Measurements from ENCODE around the gene TP53I13. TPM values are rescaled to one million over a fixed set of nuclear protein-coding genes. Genes with fewer than 3 reads are reported as not detected.

The TP53I13 gene
- total and polyA plus RNA-seq, 2 of the 13 experiments (the other 11 are each of a cell fraction or from before 2014, with no cell fraction given): 16.9 to 25.7 TPM

GRCh38 chr17:29574732-29575510 lies 6.4 kb downstream of the TP53I13 start (continued):
- no peak for TF ChIP-seq E2F2 (CRISPR knock-in tag; IDR thresholded peaks at IDR 0.05; ENCODE audit: borderline replicate concordance)
- TF ChIP-seq ZNF367 (CRISPR knock-in tag; IDR thresholded peaks at IDR 0.05; ENCODE audit: borderline replicate concordance): no peak
- TF ChIP-seq ZNF703 (CRISPR knock-in tag; IDR thresholded peaks at IDR 0.05; ENCODE audit: borderline replicate concordance): no peak
- no peak for TF ChIP-seq ZNF605 (CRISPR knock-in tag; IDR thresholded peaks at IDR 0.05)
- peak; percentile 93 for TF ChIP-seq SALL1 (CRISPR knock-in tag; IDR thresholded peaks at IDR 0.05)
- no peak for TF ChIP-seq MIER2 (CRISPR knock-in tag; IDR thresholded peaks at IDR 0.05)
- peak; percentile 34; the same call in 1 of the 2 replicates for TF ChIP-seq ZBTB37 (CRISPR knock-in tag; IDR thresholded peaks at IDR 0.05)
- peak; percentile 92; the same call in 1 of the 2 replicates for TF ChIP-seq ZNF546 (CRISPR knock-in tag; conservative IDR thresholded peaks at IDR 0.05)
- TF ChIP-seq, protein P1, sequence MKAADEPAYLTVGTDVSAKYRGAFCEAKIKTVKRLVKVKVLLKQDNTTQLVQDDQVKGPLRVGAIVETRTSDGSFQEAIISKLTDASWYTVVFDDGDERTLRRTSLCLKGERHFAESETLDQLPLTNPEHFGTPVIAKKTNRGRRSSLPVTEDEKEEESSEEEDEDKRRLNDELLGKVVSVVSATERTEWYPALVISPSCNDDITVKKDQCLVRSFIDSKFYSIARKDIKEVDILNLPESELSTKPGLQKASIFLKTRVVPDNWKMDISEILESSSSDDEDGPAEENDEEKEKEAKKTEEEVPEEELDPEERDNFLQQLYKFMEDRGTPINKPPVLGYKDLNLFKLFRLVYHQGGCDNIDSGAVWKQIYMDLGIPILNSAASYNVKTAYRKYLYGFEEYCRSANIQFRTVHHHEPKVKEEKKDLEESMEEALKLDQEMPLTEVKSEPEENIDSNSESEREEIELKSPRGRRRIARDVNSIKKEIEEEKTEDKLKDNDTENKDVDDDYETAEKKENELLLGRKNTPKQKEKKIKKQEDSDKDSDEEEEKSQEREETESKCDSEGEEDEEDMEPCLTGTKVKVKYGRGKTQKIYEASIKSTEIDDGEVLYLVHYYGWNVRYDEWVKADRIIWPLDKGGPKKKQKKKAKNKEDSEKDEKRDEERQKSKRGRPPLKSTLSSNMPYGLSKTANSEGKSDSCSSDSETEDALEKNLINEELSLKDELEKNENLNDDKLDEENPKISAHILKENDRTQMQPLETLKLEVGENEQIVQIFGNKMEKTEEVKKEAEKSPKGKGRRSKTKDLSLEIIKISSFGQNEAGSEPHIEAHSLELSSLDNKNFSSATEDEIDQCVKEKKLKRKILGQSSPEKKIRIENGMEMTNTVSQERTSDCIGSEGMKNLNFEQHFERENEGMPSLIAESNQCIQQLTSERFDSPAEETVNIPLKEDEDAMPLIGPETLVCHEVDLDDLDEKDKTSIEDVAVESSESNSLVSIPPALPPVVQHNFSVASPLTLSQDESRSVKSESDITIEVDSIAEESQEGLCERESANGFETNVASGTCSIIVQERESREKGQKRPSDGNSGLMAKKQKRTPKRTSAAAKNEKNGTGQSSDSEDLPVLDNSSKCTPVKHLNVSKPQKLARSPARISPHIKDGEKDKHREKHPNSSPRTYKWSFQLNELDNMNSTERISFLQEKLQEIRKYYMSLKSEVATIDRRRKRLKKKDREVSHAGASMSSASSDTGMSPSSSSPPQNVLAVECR (CRISPR knock-in tag; IDR thresholded peaks at IDR 0.05; ENCODE audit: borderline replicate concordance): peak; percentile 92
- TF ChIP-seq ZNF30 (CRISPR knock-in tag; IDR thresholded peaks at IDR 0.05): no peak
- TF ChIP-seq IKZF4 (CRISPR knock-in tag; IDR thresholded peaks at IDR 0.05; ENCODE audit: borderline replicate concordance, low read depth, not compliant biosample characterization): no peak
- TF ChIP-seq, protein P2, sequence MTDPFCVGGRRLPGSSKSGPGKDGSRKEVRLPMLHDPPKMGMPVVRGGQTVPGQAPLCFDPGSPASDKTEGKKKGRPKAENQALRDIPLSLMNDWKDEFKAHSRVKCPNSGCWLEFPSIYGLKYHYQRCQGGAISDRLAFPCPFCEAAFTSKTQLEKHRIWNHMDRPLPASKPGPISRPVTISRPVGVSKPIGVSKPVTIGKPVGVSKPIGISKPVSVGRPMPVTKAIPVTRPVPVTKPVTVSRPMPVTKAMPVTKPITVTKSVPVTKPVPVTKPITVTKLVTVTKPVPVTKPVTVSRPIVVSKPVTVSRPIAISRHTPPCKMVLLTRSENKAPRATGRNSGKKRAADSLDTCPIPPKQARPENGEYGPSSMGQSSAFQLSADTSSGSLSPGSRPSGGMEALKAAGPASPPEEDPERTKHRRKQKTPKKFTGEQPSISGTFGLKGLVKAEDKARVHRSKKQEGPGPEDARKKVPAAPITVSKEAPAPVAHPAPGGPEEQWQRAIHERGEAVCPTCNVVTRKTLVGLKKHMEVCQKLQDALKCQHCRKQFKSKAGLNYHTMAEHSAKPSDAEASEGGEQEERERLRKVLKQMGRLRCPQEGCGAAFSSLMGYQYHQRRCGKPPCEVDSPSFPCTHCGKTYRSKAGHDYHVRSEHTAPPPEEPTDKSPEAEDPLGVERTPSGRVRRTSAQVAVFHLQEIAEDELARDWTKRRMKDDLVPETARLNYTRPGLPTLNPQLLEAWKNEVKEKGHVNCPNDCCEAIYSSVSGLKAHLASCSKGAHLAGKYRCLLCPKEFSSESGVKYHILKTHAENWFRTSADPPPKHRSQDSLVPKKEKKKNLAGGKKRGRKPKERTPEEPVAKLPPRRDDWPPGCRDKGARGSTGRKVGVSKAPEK (CRISPR knock-in tag; IDR thresholded peaks at IDR 0.05; ENCODE audit: borderline replicate concordance): no peak
- TF ChIP-seq ESRRA (CRISPR knock-in tag; IDR thresholded peaks at IDR 0.05; ENCODE audit: low read depth): peak; percentile 87
- peak; percentile 37; the same call in 1 of the 2 replicates for TF ChIP-seq TFDP2 (CRISPR knock-in tag; IDR thresholded peaks at IDR 0.05)
- TF ChIP-seq SRSF4 (IDR thresholded peaks at IDR 0.05; ENCODE audit: low read depth, low read length, poor library complexity, severe bottlenecking): no peak
- no peak for TF ChIP-seq ZSCAN20 (CRISPR knock-in tag; IDR thresholded peaks at IDR 0.05; ENCODE audit: borderline replicate concordance)
- no peak for TF ChIP-seq KLF13 (CRISPR knock-in tag; IDR thresholded peaks at IDR 0.05)

Data from HepG2 (cell line).